Ovary (tissue), 3 donors: Measurements from ENCODE around the gene NAMPT.

ENCODE experiments used
- POLR2A ChIP-seq: fragments of 450-650 bp; IDR thresholded peaks from one replicate; pipeline ENCODE4 v1.6.1; 2017; ENCODE audit warnings: antibody characterized with exemption, mild to moderate bottlenecking, moderate library complexity
- TF ChIP-seq, protein P1 (sequence below), 3 donors: fragments of 450-650 bp in 2 of 3; fragments of 200-600 bp in 1 of 3; IDR thresholded peaks; one replicate each; pipeline versions ENCODE4 v1.5.1 to v1.8.0; 2016 to 2022; ENCODE audit warnings: antibody characterized with exemption in 3 of 3, mild to moderate bottlenecking in 1 of 3
- donor health status: DM: no; HTN: no; CAD: no.

DNA sequence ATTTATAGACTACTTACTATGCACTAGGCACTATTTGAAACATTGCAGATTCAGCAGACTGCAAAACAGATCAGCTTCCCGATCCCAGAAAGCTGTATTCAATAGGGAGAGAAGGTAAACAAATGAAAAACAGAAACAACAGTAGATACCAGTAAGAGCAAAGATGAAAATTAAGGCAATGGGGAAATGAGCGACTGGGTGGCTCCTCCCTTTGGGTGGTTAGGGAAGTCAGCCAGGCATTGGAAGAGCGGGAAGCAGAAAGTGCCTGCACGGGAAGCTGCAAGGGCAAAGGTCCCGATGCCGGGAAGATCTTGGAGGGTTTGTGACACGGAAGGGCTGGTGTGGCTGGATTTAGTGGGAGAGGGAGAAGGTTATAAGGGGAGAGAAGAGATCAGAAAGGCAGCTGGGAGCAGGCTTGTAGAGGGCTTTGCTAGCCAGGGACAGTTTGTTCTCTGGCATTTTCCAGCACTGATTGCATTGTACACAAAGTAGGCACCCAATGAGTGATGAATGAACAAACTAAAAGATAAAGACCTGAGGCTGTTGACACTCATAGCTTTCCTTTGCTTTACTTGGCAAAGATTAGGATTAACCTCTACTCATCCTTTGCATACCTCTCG, 67.8 kb downstream of the NAMPT start:
- TF ChIP-seq, protein P1, sequence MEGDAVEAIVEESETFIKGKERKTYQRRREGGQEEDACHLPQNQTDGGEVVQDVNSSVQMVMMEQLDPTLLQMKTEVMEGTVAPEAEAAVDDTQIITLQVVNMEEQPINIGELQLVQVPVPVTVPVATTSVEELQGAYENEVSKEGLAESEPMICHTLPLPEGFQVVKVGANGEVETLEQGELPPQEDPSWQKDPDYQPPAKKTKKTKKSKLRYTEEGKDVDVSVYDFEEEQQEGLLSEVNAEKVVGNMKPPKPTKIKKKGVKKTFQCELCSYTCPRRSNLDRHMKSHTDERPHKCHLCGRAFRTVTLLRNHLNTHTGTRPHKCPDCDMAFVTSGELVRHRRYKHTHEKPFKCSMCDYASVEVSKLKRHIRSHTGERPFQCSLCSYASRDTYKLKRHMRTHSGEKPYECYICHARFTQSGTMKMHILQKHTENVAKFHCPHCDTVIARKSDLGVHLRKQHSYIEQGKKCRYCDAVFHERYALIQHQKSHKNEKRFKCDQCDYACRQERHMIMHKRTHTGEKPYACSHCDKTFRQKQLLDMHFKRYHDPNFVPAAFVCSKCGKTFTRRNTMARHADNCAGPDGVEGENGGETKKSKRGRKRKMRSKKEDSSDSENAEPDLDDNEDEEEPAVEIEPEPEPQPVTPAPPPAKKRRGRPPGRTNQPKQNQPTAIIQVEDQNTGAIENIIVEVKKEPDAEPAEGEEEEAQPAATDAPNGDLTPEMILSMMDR (IDR thresholded peaks at IDR 0.05): no peak
- TF ChIP-seq POLR2A: no peak
